ENCODE results near the gene SEC63.

DNA sequence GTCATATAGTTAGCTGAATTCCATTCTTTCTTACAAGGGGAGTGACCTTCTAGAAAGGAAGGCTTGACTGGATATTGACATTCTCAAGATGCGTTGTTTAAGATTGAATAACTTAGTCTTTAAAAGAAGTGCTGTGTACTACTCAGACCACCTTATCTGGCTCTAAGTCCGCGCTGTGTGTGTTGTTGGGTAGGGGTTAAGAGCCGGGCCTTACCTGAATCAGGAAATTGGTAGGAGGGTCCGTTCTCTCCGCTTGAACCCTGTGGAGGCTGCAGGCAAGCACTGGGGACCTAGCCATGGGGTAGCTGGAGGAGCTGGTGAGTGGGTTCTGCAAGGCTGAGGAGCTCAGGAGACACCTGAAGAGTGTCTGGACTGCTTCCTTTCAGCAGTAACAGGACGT, 124.9 kb downstream of the SEC63 start:
- TF ChIP-seq, protein P1, sequence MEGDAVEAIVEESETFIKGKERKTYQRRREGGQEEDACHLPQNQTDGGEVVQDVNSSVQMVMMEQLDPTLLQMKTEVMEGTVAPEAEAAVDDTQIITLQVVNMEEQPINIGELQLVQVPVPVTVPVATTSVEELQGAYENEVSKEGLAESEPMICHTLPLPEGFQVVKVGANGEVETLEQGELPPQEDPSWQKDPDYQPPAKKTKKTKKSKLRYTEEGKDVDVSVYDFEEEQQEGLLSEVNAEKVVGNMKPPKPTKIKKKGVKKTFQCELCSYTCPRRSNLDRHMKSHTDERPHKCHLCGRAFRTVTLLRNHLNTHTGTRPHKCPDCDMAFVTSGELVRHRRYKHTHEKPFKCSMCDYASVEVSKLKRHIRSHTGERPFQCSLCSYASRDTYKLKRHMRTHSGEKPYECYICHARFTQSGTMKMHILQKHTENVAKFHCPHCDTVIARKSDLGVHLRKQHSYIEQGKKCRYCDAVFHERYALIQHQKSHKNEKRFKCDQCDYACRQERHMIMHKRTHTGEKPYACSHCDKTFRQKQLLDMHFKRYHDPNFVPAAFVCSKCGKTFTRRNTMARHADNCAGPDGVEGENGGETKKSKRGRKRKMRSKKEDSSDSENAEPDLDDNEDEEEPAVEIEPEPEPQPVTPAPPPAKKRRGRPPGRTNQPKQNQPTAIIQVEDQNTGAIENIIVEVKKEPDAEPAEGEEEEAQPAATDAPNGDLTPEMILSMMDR (IDR thresholded peaks at IDR 0.05; ENCODE audit: low read length): no peak
- TF ChIP-seq EZH2 (IDR thresholded peaks at IDR 0.05; ENCODE audit: borderline replicate concordance, low read length): no peak

All from OCI-LY1 (cell line).